Activated CD8-positive, alpha-beta memory T cell treated with anti-CD3 and anti-CD28 coated beads for 24 hours (primary cell): ENCODE data around the gene ZBTB25.
"Not testable (repeated sequence)": the region's sequence is repeated elsewhere in the genome, so short reads cannot be mapped to it uniquely, and the experiment has no call there.

Experiments used
- DNase-seq: peaks from one replicate; pipeline ENCODE4 v3.0.0-alpha.2; 2020

The ZBTB25 gene

GRCh38 chr14:64503434-64504309 lies at the start of gene ZBTB25:
ZBTB25 (minus strand) TSS chr14:64503838; CDS start chr14:64490533, 13,305 bp downstream.
- DNase-seq, result peak; percentile 96

- DNase-seq, result no peak
These were observed 47.1 kb upstream of the ZBTB25 start for GRCh38 chr14:64550621-64551333.

GRCh38 chr14:64549791-64550620 lies 46.4 kb upstream of the ZBTB25 start, which contains the start of gene PPP1R36:
PPP1R36 (plus strand) TSS chr14:64549961; CDS start chr14:64549998, 37 bp downstream.
- peak; percentile 77 for DNase-seq

GRCh38 chr14:64549016-64549415 lies 45.4 kb upstream of the ZBTB25 start:
- DNase-seq, result no peak

GRCh38 chr14:64544607-64545312 lies 41.1 kb upstream of the ZBTB25 start:
- no peak for DNase-seq

GRCh38 chr14:64542836-64543201 lies 39.2 kb upstream of the ZBTB25 start:
- no peak for DNase-seq

GRCh38 chr14:64541972-64542835 lies 38.6 kb upstream of the ZBTB25 start:
- DNase-seq, result peak; percentile 64

- peak; percentile 65 for DNase-seq
These were observed 37.8 kb upstream of the ZBTB25 start for GRCh38 chr14:64541261-64541971.

- peak; percentile 97 for DNase-seq
These were observed 36.9 kb upstream of the ZBTB25 start, which contains the start of gene HSPA2 for GRCh38 chr14:64540208-64541202. HSPA2 (plus strand) TSS chr14:64540741; CDS start chr14:64540850, 109 bp downstream.

- no peak for DNase-seq
These were observed 33.0 kb upstream of the ZBTB25 start for GRCh38 chr14:64536488-64537245.

GRCh38 chr14:64531567-64531966 lies 27.9 kb upstream of the ZBTB25 start:
- DNase-seq, result no peak

- no peak for DNase-seq
These were observed 21.7 kb upstream of the ZBTB25 start for GRCh38 chr14:64525354-64525753.

- no peak for DNase-seq
These were observed 19.1 kb upstream of the ZBTB25 start for GRCh38 chr14:64522591-64523355.

- no peak for DNase-seq
These were observed 17.1 kb upstream of the ZBTB25 start for GRCh38 chr14:64520699-64521098.

GRCh38 chr14:64518229-64518628 lies 14.6 kb upstream of the ZBTB25 start:
- DNase-seq, result no peak

GRCh38 chr14:64517667-64518066 lies 14.0 kb upstream of the ZBTB25 start:
- DNase-seq, result not testable (repeated sequence)

- no peak for DNase-seq
These were observed 13.3 kb upstream of the ZBTB25 start for GRCh38 chr14:64516969-64517368.

- DNase-seq, result no peak
These were observed 11.4 kb upstream of the ZBTB25 start for GRCh38 chr14:64515053-64515452.
